Effector memory CD4-positive, alpha-beta T cell (primary cell): Measurements from ENCODE around the gene MAP4.
"Not testable (repeated sequence)": the region's sequence is repeated elsewhere in the genome, so short reads cannot be mapped to it uniquely, and the experiment has no call there.

ENCODE experiments used
- DNase-seq, 3 donors: peaks; one replicate each; pipeline ENCODE4 v3.0.0-alpha.2; 2020
- H3K27ac ChIP-seq: 2 replicates; pipeline ENCODE4 v1.7.0; 2013; ENCODE audit warnings: mild to moderate bottlenecking, low read length, moderate library complexity; ENCODE audit not compliant: insufficient read depth, poor library complexity, severe bottlenecking
- H3K27me3 ChIP-seq: replicated peaks from 2 replicates; pipeline ENCODE4 v1.7.0; 2013; ENCODE audit warnings: mild to moderate bottlenecking, low read length; ENCODE audit not compliant: insufficient read depth, control insufficient read depth, poor library complexity, severe bottlenecking
- H3K36me3 ChIP-seq: 2 replicates; pipeline ENCODE4 v1.7.0; 2013; ENCODE audit warnings: mild to moderate bottlenecking, low read length, moderate library complexity; ENCODE audit not compliant: control insufficient read depth, insufficient read depth
- H3K4me1 ChIP-seq: 2 replicates; pipeline ENCODE4 v1.7.0; 2013; ENCODE audit warnings: low read length, mild to moderate bottlenecking; ENCODE audit not compliant: control insufficient read depth, insufficient read depth, poor library complexity, severe bottlenecking
- H3K4me3 ChIP-seq: 2 replicates; pipeline ENCODE4 v1.7.0; 2013; ENCODE audit warnings: low read length, low read depth, mild to moderate bottlenecking; ENCODE audit not compliant: insufficient read depth, poor library complexity, severe bottlenecking
- H3K9me3 ChIP-seq: 2 replicates; pipeline ENCODE4 v1.7.0; 2013; ENCODE audit warnings: mild to moderate bottlenecking, low read length, moderate library complexity; ENCODE audit not compliant: control insufficient read depth
- total RNA-seq, 3 donors: gene quantifications; one replicate each; lab custom pipeline; 2026; lab: John Stamatoyannopoulos, UW

Gene MAP4, protein sequence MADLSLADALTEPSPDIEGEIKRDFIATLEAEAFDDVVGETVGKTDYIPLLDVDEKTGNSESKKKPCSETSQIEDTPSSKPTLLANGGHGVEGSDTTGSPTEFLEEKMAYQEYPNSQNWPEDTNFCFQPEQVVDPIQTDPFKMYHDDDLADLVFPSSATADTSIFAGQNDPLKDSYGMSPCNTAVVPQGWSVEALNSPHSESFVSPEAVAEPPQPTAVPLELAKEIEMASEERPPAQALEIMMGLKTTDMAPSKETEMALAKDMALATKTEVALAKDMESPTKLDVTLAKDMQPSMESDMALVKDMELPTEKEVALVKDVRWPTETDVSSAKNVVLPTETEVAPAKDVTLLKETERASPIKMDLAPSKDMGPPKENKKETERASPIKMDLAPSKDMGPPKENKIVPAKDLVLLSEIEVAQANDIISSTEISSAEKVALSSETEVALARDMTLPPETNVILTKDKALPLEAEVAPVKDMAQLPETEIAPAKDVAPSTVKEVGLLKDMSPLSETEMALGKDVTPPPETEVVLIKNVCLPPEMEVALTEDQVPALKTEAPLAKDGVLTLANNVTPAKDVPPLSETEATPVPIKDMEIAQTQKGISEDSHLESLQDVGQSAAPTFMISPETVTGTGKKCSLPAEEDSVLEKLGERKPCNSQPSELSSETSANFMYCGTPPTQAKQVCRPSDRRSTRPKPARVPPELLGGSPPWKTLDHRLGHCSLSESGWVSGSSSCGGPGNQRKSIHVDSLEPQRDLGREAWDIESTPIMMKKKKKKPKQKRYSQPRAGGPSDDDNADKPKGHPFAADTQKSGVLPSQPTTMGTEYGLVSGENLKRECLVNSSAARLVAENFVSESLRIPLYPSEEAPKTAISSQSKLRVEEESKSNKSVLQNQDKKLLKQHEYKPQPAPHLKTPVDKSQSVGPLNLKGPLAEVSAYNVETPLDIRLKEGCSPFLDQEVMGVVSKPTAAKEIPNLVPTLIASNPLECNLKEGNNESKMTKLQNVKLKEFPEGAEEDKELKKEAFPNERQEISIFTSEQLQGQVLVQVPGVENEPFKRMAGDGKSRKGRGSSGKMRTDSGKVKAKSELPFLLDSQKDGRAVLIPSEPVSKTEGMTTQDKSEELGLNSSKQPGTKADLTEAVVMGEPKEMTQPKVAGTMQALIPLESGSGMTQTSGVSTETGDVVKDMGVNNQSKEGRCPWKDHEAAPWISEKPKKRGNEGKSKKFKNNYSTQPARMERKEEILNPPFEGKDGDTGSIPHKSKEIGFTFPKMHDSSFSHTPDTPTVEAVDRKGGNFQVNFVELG (N-terminal part only)
- total RNA-seq: 89.6 to 130 (median 89.9) reads per million in 3 donors

DNA sequence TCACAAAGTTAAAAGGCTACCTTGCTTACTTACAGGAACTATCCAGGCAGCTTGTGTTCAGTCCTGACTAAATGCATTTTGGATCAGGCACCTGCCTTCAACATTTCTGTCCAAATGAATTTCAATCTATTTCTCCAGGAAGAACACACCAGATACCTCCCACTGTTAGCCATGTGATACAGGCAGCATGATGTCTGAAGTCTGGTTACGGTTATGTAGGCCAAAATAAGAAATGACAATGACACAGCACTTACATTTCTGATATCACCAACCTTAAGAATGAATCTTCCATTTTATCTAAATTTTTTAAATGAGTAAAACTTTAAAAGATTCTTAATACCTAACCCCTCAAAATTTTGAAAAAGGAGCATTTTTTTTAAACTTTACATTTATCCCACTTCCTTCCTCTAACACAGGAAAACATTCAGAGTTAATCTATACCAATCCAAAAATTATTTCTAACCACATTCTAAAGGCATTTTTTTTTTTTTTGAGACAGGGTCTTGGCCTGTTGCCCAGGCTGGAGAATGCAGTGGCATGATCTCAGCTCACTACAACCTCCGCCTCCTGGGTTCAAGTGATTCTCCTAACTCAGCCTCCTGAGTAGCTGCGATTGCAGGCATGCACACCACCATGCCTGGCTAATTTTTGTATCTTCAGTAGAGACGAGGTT lies at the start of gene MAP4:
MAP4 (minus strand) TSS at position 116 of the 673 bp plus-strand sequence. CDS start 17,556 bp downstream, outside the sequence.
- Histone ChIP-seq H3K27ac (no peak within 1 kb of the TSS), H3K9me3 (no peaks in the 10 kb centered on the region), H3K36me3 (no peaks in the 10 kb centered on the region), H3K4me3 (no peak within 1 kb of the TSS), H3K4me1 (peaks cover 16% of the 10 kb centered on the region), H3K27me3 (no peaks in the 10 kb centered on the region)
- DNase-seq: no peak

DNA sequence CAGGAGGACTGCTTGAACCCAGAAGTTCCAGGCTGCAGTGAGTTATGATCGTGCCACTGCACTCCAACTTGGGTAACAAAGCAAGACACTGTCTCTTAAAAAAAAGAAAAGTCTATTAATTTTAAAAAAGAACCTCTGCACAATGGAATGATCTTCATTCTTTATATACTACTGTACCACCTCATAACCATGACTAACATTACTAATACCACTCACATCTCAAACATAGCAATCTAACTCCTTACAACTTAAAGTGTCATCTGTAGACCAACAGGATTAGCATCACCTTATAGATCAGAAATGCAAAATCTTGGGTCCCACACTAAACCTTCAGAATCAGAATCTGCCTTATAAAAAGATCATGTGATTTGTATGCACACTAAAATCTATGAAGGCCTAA lies 48.8 kb upstream of the MAP4 start:
- H3K27ac ChIP-seq: no peak overlapping the region
- no peaks in the 10 kb centered on the region for H3K36me3 ChIP-seq
- no peaks in the 10 kb centered on the region for H3K4me1 ChIP-seq
- no peaks in the 10 kb centered on the region for H3K9me3 ChIP-seq
- no peaks in the 10 kb centered on the region for H3K27me3 ChIP-seq
- no peak for DNase-seq
- no peak overlapping the region for H3K4me3 ChIP-seq

DNA sequence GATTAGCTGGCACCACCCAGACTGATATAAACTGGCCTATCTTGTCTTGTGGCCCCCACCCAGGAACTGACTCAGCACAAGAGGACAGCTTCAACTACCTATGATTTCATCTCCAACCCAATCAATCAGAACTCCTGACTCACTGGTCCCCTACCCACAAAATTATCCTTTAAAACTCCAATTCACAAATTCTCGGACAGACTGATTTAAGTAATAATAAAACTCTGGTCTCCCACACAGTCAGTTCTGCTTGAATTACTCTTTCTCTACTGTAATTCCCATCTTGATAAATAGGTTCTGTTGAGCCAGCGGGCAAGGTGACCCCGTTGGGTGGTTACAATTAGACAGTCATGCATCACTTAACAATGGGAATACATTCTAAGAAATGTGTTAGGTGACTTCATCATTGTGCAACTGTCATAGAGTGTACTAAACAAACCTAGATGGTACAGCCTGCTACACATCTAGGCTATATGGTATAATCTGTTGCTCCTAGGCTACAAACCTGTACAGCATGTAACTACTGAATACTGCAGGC lies 48.1 kb upstream of the MAP4 start:
- Histone ChIP-seq H3K9me3 (no peaks in the 10 kb centered on the region), H3K4me1 (no peaks in the 10 kb centered on the region), H3K36me3 (no peaks in the 10 kb centered on the region), H3K4me3 (no peak overlapping the region), H3K27ac (no peak overlapping the region), H3K27me3 (no peaks in the 10 kb centered on the region)
- no peak for DNase-seq

DNA sequence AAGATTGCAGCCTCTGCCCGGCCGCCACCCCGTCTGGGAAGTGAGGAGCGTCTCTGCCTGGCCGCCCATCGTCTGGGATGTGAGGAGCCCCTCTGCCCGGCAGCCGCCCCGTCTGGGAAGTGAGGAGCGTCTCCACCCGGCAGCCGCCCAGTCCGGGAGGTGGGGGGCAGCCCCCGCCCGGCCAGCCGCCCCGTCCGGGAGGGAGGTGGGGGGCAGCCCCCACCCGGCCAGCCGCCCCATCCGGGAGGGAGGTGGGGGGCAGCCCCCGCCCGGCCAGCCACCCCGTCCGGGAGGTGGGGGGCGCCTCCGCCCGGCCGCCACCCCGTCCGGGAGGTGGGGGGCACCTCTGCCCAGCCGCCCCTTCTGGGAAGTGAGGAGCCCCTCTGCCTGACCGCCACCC lies 45.4 kb upstream of the MAP4 start:
- H3K27me3 ChIP-seq, H3K9me3 ChIP-seq, H3K4me1 ChIP-seq, H3K27ac ChIP-seq, H3K4me3 ChIP-seq, DNase-seq, H3K36me3 ChIP-seq: not testable (repeated sequence)

DNA sequence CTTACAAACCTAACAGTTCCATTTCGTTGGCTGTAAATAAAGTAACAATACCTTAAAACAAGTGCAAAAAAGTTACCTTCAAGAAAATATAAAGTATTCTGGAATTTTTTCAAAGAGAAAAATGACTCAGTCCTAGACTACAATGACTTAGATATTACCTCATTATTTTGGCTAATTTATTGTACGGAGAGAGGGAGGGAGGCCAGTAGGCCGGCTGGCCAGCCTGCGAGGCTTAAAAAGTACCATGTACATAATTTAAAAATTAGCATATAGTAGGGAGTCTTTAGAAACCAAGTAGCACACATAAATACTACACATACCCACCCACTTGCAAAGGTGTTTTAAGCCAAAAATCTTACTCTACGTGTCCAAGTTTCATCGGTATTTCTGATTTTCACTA lies 41.9 kb upstream of the MAP4 start:
- Histone ChIP-seq H3K4me1 (no peaks in the 10 kb centered on the region), H3K27ac (no peak overlapping the region), H3K9me3 (no peaks in the 10 kb centered on the region), H3K36me3 (no peaks in the 10 kb centered on the region), H3K4me3 (no peak overlapping the region), H3K27me3 (no peaks in the 10 kb centered on the region)
- DNase-seq: no peak

DNA sequence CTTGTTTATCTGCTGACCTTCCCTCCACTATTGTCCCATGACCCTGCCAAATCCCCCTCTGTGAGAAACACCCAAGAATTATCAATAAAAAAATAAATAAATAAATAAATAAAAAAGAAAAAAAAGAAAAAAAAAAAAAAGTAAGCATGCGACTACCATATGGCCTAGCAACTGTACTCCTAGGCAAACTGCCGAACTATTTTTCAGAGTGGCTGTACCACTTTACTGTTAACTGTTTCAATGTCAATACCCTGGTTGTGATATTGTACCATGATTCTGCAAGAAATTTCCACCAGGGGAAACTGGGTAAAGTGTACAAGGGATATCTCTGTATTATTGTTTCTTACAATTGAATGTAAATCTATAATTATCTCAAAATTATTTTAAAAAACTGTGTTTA lies 41.3 kb upstream of the MAP4 start:
- Histone ChIP-seq H3K4me3 (no peak overlapping the region), H3K27me3 (no peaks in the 10 kb centered on the region), H3K4me1 (no peaks in the 10 kb centered on the region), H3K36me3 (no peaks in the 10 kb centered on the region), H3K9me3 (no peaks in the 10 kb centered on the region), H3K27ac (no peak overlapping the region)
- no peak for DNase-seq

DNA sequence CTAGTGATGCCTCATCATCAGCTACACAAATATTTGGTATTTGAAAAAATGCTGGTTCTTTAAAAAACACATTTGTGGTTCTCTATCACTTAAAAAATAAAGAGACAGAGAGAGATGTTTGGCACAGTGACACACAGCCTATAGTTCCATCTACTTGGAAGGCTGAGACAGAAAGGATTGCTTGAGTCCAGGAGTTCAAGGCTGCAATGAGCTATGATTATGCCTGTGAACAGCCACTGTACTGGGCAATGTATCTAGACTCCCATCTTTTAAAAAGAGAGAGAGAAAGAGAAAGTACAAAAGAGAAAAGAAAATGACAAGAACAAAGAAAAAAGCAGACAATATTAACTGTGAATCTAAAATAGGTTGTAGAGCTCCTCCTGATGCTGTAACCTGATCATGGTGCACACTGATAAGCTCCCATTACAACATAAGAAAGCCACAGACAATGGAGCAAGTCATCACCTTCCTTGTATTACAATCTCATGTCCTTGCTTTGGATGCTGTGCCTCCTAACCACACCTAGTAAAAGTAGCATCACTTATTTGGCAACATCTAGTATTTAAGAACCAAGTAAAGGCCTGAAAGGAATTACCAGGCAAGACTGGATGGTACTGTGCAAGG lies 31.7 kb upstream of the MAP4 start:
- no peaks in the 10 kb centered on the region for H3K4me1 ChIP-seq

DNA sequence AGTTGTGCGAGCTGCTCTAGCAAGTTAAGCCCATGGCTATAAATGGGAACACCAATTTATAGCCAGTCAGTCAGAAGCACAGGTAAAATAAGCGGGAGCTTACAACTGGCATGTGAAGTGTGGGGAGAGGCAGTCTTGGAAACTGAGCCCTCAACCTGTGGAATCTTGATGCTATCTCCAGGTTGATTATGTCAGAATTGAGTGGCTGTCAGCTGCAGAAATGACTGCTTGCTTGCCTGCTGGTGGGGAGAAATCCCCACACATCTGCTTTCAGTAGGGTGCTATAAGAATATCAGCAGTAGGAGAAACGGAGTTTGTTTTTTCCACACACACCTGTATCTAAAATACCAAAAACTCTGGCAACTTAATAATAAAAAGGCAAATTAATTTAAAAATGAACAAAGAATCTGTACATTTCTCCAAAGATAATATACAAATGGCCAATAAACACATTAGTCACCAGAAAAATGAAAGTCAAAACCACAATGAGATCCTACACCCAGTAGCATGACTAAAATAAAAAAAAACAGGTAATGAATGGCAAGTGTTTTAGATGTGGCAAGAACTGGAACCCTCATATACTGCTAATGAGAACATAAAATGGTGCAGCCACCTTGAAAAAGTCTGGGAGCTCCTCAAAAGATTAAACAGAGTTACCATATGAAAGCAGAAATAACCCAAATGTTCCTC lies 26.0 kb upstream of the MAP4 start:
- Histone ChIP-seq H3K36me3 (no peaks in the 10 kb centered on the region), H3K9me3 (no peaks in the 10 kb centered on the region), H3K4me1 (no peaks in the 10 kb centered on the region), H3K4me3 (no peak overlapping the region), H3K27me3 (no peaks in the 10 kb centered on the region), H3K27ac (no peak overlapping the region)
- DNase-seq: no peak

More for the DNA sequence above, 31.7 kb upstream of the MAP4 start:
- Histone ChIP-seq H3K36me3 (no peaks in the 10 kb centered on the region), H3K27me3 (no peaks in the 10 kb centered on the region), H3K9me3 (no peaks in the 10 kb centered on the region), H3K27ac (no peak overlapping the region), H3K4me3 (no peak overlapping the region)
- no peak for DNase-seq
